Colon (tissue), 2 donors: Measurements from ENCODE around the gene CREBZF.

Experiments used
- FAIRE-seq: peaks from 2 replicates; lab custom pipeline; 2012; peaks lifted over from hg19 to GRCh38; lab: Jason Lieb, UNC
- donor health status: control.
- donor health status: control.

CREBZF gene

GRCh38 chr11:85664615-85665481, at the start of gene CREBZF:
Gene CREBZF, minus strand, starts transcription at chr11:85665129. Its CDS starts 254 bp downstream, at chr11:85664875.
- no peak for FAIRE-seq

- FAIRE-seq = no peak
Measured at GRCh38 chr11:85712953-85713352, 48.0 kb upstream of the CREBZF start.

GRCh38 chr11:85710917-85711316, 46.0 kb upstream of the CREBZF start:
- FAIRE-seq = no peak

GRCh38 chr11:85709941-85710702, 45.2 kb upstream of the CREBZF start:
- FAIRE-seq = no peak

GRCh38 chr11:85705800-85706199, 40.9 kb upstream of the CREBZF start:
- FAIRE-seq = no peak

- no peak for FAIRE-seq
Measured at GRCh38 chr11:85704967-85705366, 40.0 kb upstream of the CREBZF start.

GRCh38 chr11:85699957-85700741, 35.2 kb upstream of the CREBZF start:
- no peak for FAIRE-seq

- FAIRE-seq = no peak
Measured at GRCh38 chr11:85698195-85698594, 33.3 kb upstream of the CREBZF start.

GRCh38 chr11:85697747-85698146, 32.8 kb upstream of the CREBZF start:
- no peak for FAIRE-seq

GRCh38 chr11:85695546-85695945, 30.6 kb upstream of the CREBZF start:
- FAIRE-seq = no peak

GRCh38 chr11:85694385-85694980, 29.6 kb upstream of the CREBZF start:
- FAIRE-seq = no peak

GRCh38 chr11:85685820-85686459, 21.0 kb upstream of the CREBZF start, which contains the start of gene CCDC89:
Gene CCDC89, minus strand, starts transcription at chr11:85686195. Its CDS starts 65 bp downstream, at chr11:85686130.
- no peak for FAIRE-seq

GRCh38 chr11:85685125-85685819, 20.3 kb upstream of the CREBZF start:
- no peak for FAIRE-seq

GRCh38 chr11:85682330-85683305, 17.7 kb upstream of the CREBZF start:
- no peak for FAIRE-seq

- no peak for FAIRE-seq
Measured at GRCh38 chr11:85680897-85681296, 16.0 kb upstream of the CREBZF start.

GRCh38 chr11:85679576-85679975, 14.6 kb upstream of the CREBZF start:
- no peak for FAIRE-seq

GRCh38 chr11:85673393-85673792, 8.5 kb upstream of the CREBZF start:
- FAIRE-seq = no peak

GRCh38 chr11:85672105-85672902, 7.4 kb upstream of the CREBZF start:
- FAIRE-seq = no peak
